CD4-positive, alpha-beta T cell treated with Interleukin-21 for 1 hour (primary cell): ENCODE data around the gene PML.

Experiments used
- DNase-seq: peaks from one replicate; pipeline ENCODE4 v3.0.0-alpha.2; 2020

The PML gene

GRCh38 chr15:74013374-74013894, 18.9 kb downstream of the PML start:
- no peak for DNase-seq

- no peak for DNase-seq
Measured at GRCh38 chr15:74019734-74020133, 25.2 kb downstream of the PML start.

GRCh38 chr15:74022706-74023470, 28.4 kb downstream of the PML start:
- no peak for DNase-seq

- DNase-seq, result no peak
Measured at GRCh38 chr15:74024687-74025086, 30.2 kb downstream of the PML start.

GRCh38 chr15:74025436-74025835, 30.9 kb downstream of the PML start:
- no peak for DNase-seq

- no peak for DNase-seq
Measured at GRCh38 chr15:74027688-74028087, 33.2 kb downstream of the PML start.

GRCh38 chr15:74028646-74029045, 34.1 kb downstream of the PML start:
- DNase-seq, result no peak

- DNase-seq, result no peak
Measured at GRCh38 chr15:74032046-74032445, 37.5 kb downstream of the PML start.

GRCh38 chr15:74032606-74033561, 38.4 kb downstream of the PML start:
- no peak for DNase-seq

- DNase-seq, result no peak
Measured at GRCh38 chr15:74034206-74034755, 39.8 kb downstream of the PML start.

GRCh38 chr15:74035121-74036017, 40.9 kb downstream of the PML start:
- DNase-seq, result no peak

GRCh38 chr15:74036271-74037170, 42.0 kb downstream of the PML start:
- DNase-seq, result no peak

- DNase-seq, result no peak
Measured at GRCh38 chr15:74037171-74038117, 42.9 kb downstream of the PML start.

GRCh38 chr15:74038707-74039655, 44.5 kb downstream of the PML start:
- DNase-seq, result no peak

GRCh38 chr15:74039656-74040010, 45.1 kb downstream of the PML start:
- DNase-seq, result no peak

GRCh38 chr15:74040109-74040850, 45.8 kb downstream of the PML start:
- no peak for DNase-seq

- no peak for DNase-seq
Measured at GRCh38 chr15:74041311-74041756, 46.8 kb downstream of the PML start.
